H1 (cell line): ENCODE data around the gene SMCP. TPM values are rescaled to one million over a fixed set of nuclear protein-coding genes. Genes with fewer than 3 reads are reported as not detected.

Experiments used
- CEBPB ChIP-seq: IDR thresholded peaks from 2 replicates; pipeline ENCODE4 v1.6.1; 2012; ENCODE audit warnings: low read depth, low read length
- NANOG ChIP-seq: IDR thresholded peaks from 2 replicates; pipeline ENCODE4 v1.6.1; 2011; ENCODE audit warnings: low read length, low read depth, mild to moderate bottlenecking, inconsistent platforms; ENCODE audit not compliant: insufficient read depth, poor library complexity, severe bottlenecking
- polyA plus RNA-seq, 7 experiments: library from polyadenylated mRNA; depleted of rRNA in 3 of 7; stranded (reverse) in 5 of 7; unstranded in 2 of 7; fragments of >200 nt in 5 of 7; fragments of 200-250 nt in 2 of 7; gene quantifications; 1 replicate in 5 of 7; 2 replicates in 1 of 7; 4 replicates in 1 of 7; pipeline versions ENCODE4 v1.2.1 to v1.2.3, GENCODE V29; 2011 to 2013; ENCODE audit warnings: missing spikeins in 2 of 7, mixed read lengths in 2 of 7
- total RNA-seq: library from RNA; stranded (reverse); fragmentation: NEBNext Ultra II Directional; extraction: Animal tissue kit (Norgen Biotek cat#: 25700); gene quantifications from 2 replicates; pipeline ENCODE4 v1.2.1, GENCODE V29; 2021

Gene SMCP
- total and polyA plus RNA-seq, 2 of the 8 experiments (the other 6 are each of a cell fraction or from before 2014, with no cell fraction given): not detected

DNA sequence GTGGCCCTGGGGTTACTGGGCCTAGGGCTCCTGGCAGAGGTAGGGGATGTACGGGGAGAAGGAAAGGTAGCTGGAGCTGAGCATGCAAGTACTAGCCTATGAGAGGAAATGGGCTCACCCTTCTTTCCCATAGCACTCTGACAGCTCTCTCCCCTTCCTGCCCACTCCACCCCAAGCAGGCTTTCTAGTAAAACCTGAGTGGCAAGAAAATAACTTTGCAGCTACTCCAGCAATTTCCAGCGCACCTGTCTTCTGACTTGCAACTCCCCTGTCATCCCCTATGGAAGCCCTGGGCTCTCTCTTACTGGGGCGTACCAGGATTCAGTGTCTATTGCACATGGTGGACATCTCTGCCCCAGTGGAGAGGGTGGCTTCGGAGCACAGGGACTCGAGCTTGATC lies 23.5 kb downstream of the SMCP start (continued):
- no peak for TF ChIP-seq CEBPB
- no peak for TF ChIP-seq NANOG
